ENCODE results near the gene ERVMER34-1. TPM values are rescaled to one million over a fixed set of nuclear protein-coding genes. Genes with fewer than 3 reads are reported as not detected.

The ERVMER34-1 gene
- 0.41 to 0.60 TPM (median 0.49 TPM) in 5 replicates for total RNA-seq (2022; extraction: Qiagen RNA extraction)

GRCh38 chr4:52750819-52751486 lies at the start of gene ERVMER34-1:
Gene ERVMER34-1, minus strand, starts transcription at chr4:52751425. Its CDS starts 5,905 bp downstream, at chr4:52745520.

Other genes with a start within 250 kb of the ERVMER34-1 start
- gene USP46, start 92.1 kb downstream of the ERVMER34-1 start, total RNA-seq (2022; extraction: Qiagen RNA extraction) = 5.4 to 9.1 TPM (median 7.2 TPM) in 5 replicates
- gene RASL11B, start 110.9 kb upstream of the ERVMER34-1 start, total RNA-seq (2022; extraction: Qiagen RNA extraction) = 0.13 to 0.30 TPM (median 0.16 TPM) in 3 of 5 replicates, not detected in the others